NCI-H1105 treated with DMSO at 0.1 percent for 48 hours (cell line): ENCODE data around the gene MLLT6.
A peak's percentile ranks its signal among the peaks of the same experiment; 100 is the strongest.

ENCODE experiments used
- DNase-seq: peaks from one replicate; lab custom pipeline; 2025; lab: John Stamatoyannopoulos, UW

The MLLT6 gene

GRCh38 chr17:38704606-38705522 lies at the start of gene MLLT6:
TSS of gene MLLT6 (plus strand) at chr17:38705273. CDS start at chr17:38705633, 360 bp downstream.
- peak; percentile 59 for DNase-seq

GRCh38 chr17:38656959-38657823 lies 47.9 kb upstream of the MLLT6 start:
- no peak for DNase-seq

- no peak for DNase-seq
These were observed 47.0 kb upstream of the MLLT6 start for GRCh38 chr17:38657824-38658740.

- no peak for DNase-seq
These were observed 46.2 kb upstream of the MLLT6 start for GRCh38 chr17:38658741-38659345.

GRCh38 chr17:38659415-38659814 lies 45.7 kb upstream of the MLLT6 start:
- DNase-seq, result no peak

- no peak for DNase-seq
These were observed 44.7 kb upstream of the MLLT6 start for GRCh38 chr17:38660097-38661025.

GRCh38 chr17:38663125-38663751 lies 41.8 kb upstream of the MLLT6 start:
- peak; percentile 67 for DNase-seq

GRCh38 chr17:38663964-38664644 lies 41.0 kb upstream of the MLLT6 start:
- DNase-seq, result no peak

- peak; percentile 56 for DNase-seq
These were observed 37.8 kb upstream of the MLLT6 start for GRCh38 chr17:38667099-38667786.

GRCh38 chr17:38667787-38668122 lies 37.3 kb upstream of the MLLT6 start:
- DNase-seq, result no peak

GRCh38 chr17:38669520-38669919 lies 35.6 kb upstream of the MLLT6 start:
- no peak for DNase-seq

- no peak for DNase-seq
These were observed 32.9 kb upstream of the MLLT6 start for GRCh38 chr17:38671939-38672720.

- DNase-seq, result no peak
These were observed 32.0 kb upstream of the MLLT6 start for GRCh38 chr17:38672788-38673706.

GRCh38 chr17:38673707-38674013 lies 31.4 kb upstream of the MLLT6 start:
- DNase-seq, result no peak

GRCh38 chr17:38674014-38674748 lies 30.9 kb upstream of the MLLT6 start:
- peak; percentile 12 for DNase-seq
